SK-N-SH (cell line): ENCODE measurements around the gene RNU7-1.

Source experiments
- CTCF ChIP-seq: fragments of 200-600 bp; sonication (generic); IDR thresholded peaks from 2 replicates; pipeline ENCODE4 v1.6.1; 2017; ENCODE audit warnings: antibody characterized with exemption, mild to moderate bottlenecking, moderate library complexity
- SIN3A ChIP-seq: IDR thresholded peaks from 2 replicates; pipeline ENCODE4 v1.6.1; 2012; ENCODE audit warnings: low read depth, mild to moderate bottlenecking, low read length, moderate library complexity, borderline replicate concordance

DNA sequence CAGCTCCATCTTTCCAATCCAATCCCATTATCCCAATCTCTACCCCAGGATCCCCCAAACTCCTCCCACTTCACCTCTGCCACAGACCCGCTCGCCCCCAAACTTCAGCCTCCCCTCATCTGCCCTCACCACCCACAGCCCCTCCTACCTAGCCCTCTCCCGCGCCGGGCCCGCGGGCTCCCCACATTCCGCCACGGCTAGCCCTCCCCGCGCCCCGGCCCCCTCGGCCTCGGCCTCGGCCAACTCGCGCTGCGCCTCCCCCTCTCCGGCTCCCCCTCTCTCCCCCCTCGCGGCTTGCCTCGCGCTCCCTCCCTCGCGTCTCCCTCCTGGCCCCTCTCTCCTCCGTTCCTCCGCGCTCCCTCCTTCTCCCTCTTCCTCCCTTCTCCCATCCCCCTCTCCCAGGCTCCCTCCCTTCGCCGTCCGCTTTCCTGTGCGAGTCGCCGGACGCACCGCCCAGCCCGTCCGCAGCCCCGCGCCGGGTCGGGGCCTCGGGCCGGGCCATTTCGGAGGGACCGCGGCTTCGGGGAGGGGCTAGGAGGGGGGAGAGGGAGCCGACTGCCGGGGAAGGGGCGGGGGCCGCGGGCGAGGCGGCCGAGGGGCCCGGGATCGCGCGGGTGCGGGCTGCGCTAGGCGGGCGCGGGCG lies 16.1 kb upstream of the RNU7-1 start, which contains the start of gene ATN1:
- no peak for TF ChIP-seq CTCF
- 0 out of 2 replicates have a peak, but pooled peaks have one; percentile 45 for TF ChIP-seq SIN3A
